NB4 (cell line): ENCODE results near the gene ELP5.

Experiments
- DNase-seq: peaks from one replicate; pipeline ENCODE4 v3.0.0; 2010; ENCODE audit warnings: low read depth
- H3K4me3 ChIP-seq: one replicate; pipeline ENCODE4 v1.5.1; 2011; ENCODE audit warnings: mild to moderate bottlenecking, low read depth, low read length, moderate library complexity
- CTCF ChIP-seq: IDR thresholded peaks from one replicate; pipeline ENCODE4 v1.5.1; 2012; ENCODE audit warnings: low read depth, low read length
- MAX ChIP-seq: IDR thresholded peaks from 2 replicates; pipeline ENCODE4 v1.6.1; 2011; ENCODE audit warnings: low read depth, low read length
- MYC ChIP-seq: IDR thresholded peaks from 2 replicates; pipeline ENCODE4 v1.6.1; 2011; ENCODE audit warnings: low read depth, low read length
- POLR2A ChIP-seq: IDR thresholded peaks from 2 replicates; pipeline ENCODE4 v1.6.1; 2011; ENCODE audit warnings: mild to moderate bottlenecking; ENCODE audit not compliant: insufficient read length; ENCODE audit errors: extremely low read depth

ELP5 gene

GRCh38 chr17:7261379-7262191 is 9.6 kb downstream of the ELP5 start:
- DNase-seq: no peak
- TF ChIP-seq MYC: no peak
- TF ChIP-seq POLR2A: no peak
- no peak for TF ChIP-seq CTCF
- no peak for TF ChIP-seq MAX
- H3K4me3 ChIP-seq: no peak overlapping the region

GRCh38 chr17:7262192-7262934 is 10.3 kb downstream of the ELP5 start, which contains the start of gene CLDN7:
Gene CLDN7 (minus strand): TSS chr17:7262478. CDS start chr17:7262043, 435 bp downstream.
- H3K4me3 ChIP-seq: no peak within 1 kb of the TSS
- no peak for TF ChIP-seq CTCF
- no peak for TF ChIP-seq POLR2A
- TF ChIP-seq MAX: no peak
- TF ChIP-seq MYC: no peak
- no peak for DNase-seq

GRCh38 chr17:7262935-7263800 is 11.2 kb downstream of the ELP5 start:
- H3K4me3 ChIP-seq: no peak overlapping the region

GRCh38 chr17:7263801-7264078 is 11.7 kb downstream of the ELP5 start:
- no peak for DNase-seq
- no peak overlapping the region for H3K4me3 ChIP-seq
- TF ChIP-seq CTCF: no peak
- TF ChIP-seq MYC: no peak

More at GRCh38 chr17:7262935-7263800, 11.2 kb downstream of the ELP5 start:
- TF ChIP-seq CTCF: no peak
- TF ChIP-seq MYC: no peak
- no peak for TF ChIP-seq POLR2A
- no peak for TF ChIP-seq MAX
- DNase-seq: no peak

- TF ChIP-seq CTCF (no peak), MAX (no peak), POLR2A (no peak), MYC (no peak)
- DNase-seq: no peak
- no peak overlapping the region for H3K4me3 ChIP-seq
Measured at GRCh38 chr17:7266784-7267183, 14.8 kb downstream of the ELP5 start.
